Vagina (tissue), 2 donors: Measurements from ENCODE around the gene GGTLC2.

Experiments used
- CTCF ChIP-seq, 3 experiments: fragments of 450-650 bp in 2 of 3; fragments of 200-600 bp in 1 of 3; sonication (generic) in 1 of 3; IDR thresholded peaks; one replicate each; pipeline ENCODE4 v1.5.1; 2017 to 2019; ENCODE audit warnings: antibody characterized with exemption in 3 of 3, mild to moderate bottlenecking in 2 of 3, moderate library complexity in 2 of 3
- POLR2A ChIP-seq, 2 donors: fragments of 450-650 bp; IDR thresholded peaks; one replicate each; pipeline ENCODE4 v1.6.1; 2017; ENCODE audit warnings: antibody characterized with exemption in 2 of 2, mild to moderate bottlenecking in 2 of 2, moderate library complexity in 2 of 2

DNA sequence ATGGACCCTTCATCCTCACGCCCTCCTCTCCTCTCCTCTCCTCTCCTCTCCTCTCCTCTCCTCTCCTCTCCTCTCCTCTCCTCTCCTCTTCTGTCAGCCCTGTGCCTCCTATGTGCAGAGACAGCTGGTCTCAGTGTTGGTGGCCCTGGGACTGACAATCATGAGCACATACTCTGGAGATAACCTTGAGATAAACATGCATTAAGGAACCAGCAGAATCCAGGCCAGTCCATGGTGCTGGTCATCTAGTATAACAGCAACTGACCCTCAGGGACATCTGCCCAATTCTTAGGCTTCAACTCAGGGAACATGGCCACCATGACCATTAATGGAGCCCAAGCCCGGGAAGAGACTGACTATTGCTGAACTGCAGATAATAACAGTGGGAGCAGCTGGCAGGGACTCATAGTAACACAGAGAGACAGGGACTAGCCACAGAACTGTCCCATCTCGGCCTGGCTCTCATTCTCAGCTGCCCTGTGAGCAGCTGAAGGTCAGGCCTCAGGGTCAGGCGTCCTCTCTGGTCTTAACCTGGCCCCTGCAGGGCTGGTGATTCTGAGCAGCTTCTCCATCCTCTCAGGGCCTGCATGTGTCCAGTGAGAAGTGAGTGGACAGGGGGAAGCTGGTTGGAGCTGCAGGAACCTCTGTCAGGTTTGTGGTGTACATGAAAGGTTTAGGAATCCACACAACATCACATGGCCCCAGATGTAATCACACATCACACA lies 45.4 kb downstream of the GGTLC2 start:
- TF ChIP-seq CTCF (IDR thresholded peaks at IDR 0.05) = no peak
- no peak for TF ChIP-seq POLR2A (IDR thresholded peaks at IDR 0.05)
